Bronchial epithelial cell (primary cell): Measurements from ENCODE around the gene CPM. TPM values are rescaled to one million over a fixed set of nuclear protein-coding genes. Genes with fewer than 3 reads are reported as not detected.
"Not testable (repeated sequence)": the region's sequence is repeated elsewhere in the genome, so short reads cannot be mapped to it uniquely, and the experiment has no call there.

Experiments
- DNase-seq: peaks from one replicate; pipeline ENCODE4 v3.0.0-alpha.2; 2010; ENCODE audit warnings: low read depth
- FAIRE-seq: peaks from 2 replicates; lab custom pipeline; 2011; peaks lifted over from hg19 to GRCh38; lab: Jason Lieb, UNC
- H3K27me3 ChIP-seq: 2 replicates; pipeline ENCODE4 v1.5.1; 2011; ENCODE audit warnings: low read length; ENCODE audit not compliant: control insufficient read depth, insufficient read depth
- H3K36me3 ChIP-seq: 2 replicates; pipeline ENCODE4 v1.5.1; 2011; ENCODE audit warnings: low read length; ENCODE audit not compliant: control insufficient read depth, insufficient read depth
- H3K4me3 ChIP-seq: 2 replicates; pipeline ENCODE4 v1.5.1; 2011; ENCODE audit warnings: mild to moderate bottlenecking, low read depth, low read length, control low read depth
- total RNA-seq: library from RNA; depleted of rRNA; stranded (reverse); fragments of >200 nt; gene quantifications from 2 replicates; pipeline ENCODE4 v1.2.1, GENCODE V29; 2014
- TF ChIP-seq, protein P1 (sequence below): IDR thresholded peaks from 2 replicates; pipeline ENCODE4 v1.5.1; 2011; ENCODE audit warnings: mild to moderate bottlenecking, moderate library complexity, low read length, control low read depth, inconsistent platforms; ENCODE audit not compliant: insufficient read depth, severe bottlenecking

The CPM gene
- total RNA-seq, 1 donor from 2014 or later: 7.1 TPM

DNA sequence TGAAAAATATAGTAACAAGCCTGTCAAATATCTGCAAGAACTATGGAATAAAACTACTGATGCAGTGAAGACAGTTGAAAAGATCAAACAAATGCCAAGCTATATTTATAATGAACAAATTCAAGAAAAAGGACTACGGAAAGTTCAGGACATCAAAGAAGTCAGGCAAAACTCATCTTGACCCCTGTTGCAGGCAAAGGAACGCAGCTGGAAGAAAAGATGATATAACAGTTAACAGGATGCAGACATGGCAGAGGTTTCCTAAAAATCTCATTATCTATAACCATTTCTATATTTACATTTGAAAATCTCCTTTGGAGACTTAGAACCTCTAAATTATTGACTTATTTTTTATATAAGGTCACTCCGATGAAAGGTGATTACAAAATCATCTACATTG is 90.8 kb downstream of the CPM start:
- Histone ChIP-seq H3K27me3 (no peaks in the 10 kb centered on the region), H3K4me3 (no peak overlapping the region), H3K36me3 (peaks cover 14% of the 10 kb centered on the region)
- TF ChIP-seq, protein P1, sequence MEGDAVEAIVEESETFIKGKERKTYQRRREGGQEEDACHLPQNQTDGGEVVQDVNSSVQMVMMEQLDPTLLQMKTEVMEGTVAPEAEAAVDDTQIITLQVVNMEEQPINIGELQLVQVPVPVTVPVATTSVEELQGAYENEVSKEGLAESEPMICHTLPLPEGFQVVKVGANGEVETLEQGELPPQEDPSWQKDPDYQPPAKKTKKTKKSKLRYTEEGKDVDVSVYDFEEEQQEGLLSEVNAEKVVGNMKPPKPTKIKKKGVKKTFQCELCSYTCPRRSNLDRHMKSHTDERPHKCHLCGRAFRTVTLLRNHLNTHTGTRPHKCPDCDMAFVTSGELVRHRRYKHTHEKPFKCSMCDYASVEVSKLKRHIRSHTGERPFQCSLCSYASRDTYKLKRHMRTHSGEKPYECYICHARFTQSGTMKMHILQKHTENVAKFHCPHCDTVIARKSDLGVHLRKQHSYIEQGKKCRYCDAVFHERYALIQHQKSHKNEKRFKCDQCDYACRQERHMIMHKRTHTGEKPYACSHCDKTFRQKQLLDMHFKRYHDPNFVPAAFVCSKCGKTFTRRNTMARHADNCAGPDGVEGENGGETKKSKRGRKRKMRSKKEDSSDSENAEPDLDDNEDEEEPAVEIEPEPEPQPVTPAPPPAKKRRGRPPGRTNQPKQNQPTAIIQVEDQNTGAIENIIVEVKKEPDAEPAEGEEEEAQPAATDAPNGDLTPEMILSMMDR: no peak
- no peak for FAIRE-seq
- DNase-seq: no peak

DNA sequence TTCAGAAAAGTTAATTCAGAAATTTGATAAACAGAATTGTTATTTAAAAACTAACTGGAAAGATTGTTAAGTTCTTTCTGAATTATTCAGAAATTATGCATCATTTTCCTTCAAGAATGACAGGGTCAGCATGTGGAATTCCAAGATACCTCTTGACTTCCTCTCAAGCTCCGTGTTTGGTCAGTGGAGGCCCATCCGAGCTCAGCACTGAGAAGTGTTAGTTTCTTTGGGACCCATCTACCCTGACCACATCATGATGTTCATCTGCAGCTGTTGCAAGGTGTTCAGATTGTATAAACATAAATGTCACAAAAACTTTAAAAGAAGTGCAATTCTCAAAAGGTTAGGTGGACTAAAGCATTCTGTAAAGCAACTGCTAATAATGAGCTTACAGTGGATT is 91.3 kb downstream of the CPM start:
- no peak overlapping the region for H3K4me3 ChIP-seq
- TF ChIP-seq, protein P1: no peak
- peaks cover 14% of the 10 kb centered on the region for H3K36me3 ChIP-seq
- no peak for FAIRE-seq
- no peak for DNase-seq
- no peaks in the 10 kb centered on the region for H3K27me3 ChIP-seq

DNA sequence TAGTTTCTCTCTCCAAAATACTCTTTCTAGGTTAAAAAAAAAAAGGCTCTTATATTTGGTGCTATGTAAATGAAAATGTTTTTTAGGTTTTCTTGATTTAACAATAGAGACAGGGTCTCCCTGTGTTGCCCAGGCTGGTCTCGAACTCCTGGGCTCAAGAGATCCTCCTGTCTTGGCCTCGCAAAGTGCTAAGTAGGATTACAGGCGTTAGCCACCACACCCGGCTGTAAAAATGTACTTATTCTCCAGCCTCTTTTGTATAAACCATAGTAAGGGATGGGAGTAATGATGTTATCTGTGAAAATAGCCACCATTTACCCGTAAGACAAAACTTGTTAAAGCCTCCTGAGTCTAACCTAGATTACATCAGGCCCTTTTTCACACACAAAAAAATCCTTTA is 91.8 kb downstream of the CPM start:
- not testable (repeated sequence) for DNase-seq, H3K4me3 ChIP-seq, H3K27me3 ChIP-seq, FAIRE-seq
- H3K36me3 ChIP-seq: peaks cover 14% of the 10 kb centered on the region

DNA sequence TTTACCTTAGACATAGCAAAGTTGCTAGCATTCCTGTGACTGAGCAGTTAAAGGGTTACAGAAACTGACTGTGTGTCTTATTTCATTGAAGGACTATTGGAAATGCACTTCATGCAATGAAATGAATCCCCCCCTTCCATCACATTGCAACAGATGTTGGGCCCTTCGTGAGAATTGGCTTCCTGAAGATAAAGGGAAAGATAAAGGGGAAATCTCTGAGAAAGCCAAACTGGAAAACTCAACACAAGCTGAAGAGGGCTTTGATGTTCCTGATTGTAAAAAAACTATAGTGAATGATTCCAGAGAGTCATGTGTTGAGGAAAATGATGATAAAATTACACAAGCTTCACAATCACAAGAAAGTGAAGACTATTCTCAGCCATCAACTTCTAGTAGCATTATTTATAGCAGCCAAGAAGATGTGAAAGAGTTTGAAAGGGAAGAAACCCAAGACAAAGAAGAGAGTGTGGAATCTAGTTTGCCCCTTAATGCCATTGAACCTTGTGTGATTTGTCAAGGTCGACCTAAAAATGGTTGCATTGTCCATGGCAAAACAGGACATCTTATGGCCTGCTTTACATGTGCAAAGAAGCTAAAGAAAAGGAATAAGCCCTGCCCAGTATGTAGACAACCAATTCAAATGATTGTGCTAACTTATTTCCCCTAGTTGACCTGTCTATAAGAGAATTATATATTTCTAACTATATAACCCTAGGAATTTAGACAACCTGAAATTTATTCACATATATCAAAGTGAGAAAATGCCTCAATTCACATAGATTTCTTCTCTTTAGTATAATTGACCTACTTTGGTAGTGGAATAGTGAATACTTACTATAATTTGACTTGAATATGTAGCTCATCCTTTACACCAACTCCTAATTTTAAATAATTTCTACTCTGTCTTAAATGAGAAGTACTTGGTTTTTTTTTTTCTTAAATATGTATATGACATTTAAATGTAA is 93.5 kb downstream of the CPM start:
- no peaks in the 10 kb centered on the region for H3K27me3 ChIP-seq
- peaks cover 15% of the 10 kb centered on the region for H3K36me3 ChIP-seq
- FAIRE-seq: no peak
- TF ChIP-seq, protein P1: no peak
- no peak for DNase-seq
- no peak overlapping the region for H3K4me3 ChIP-seq

DNA sequence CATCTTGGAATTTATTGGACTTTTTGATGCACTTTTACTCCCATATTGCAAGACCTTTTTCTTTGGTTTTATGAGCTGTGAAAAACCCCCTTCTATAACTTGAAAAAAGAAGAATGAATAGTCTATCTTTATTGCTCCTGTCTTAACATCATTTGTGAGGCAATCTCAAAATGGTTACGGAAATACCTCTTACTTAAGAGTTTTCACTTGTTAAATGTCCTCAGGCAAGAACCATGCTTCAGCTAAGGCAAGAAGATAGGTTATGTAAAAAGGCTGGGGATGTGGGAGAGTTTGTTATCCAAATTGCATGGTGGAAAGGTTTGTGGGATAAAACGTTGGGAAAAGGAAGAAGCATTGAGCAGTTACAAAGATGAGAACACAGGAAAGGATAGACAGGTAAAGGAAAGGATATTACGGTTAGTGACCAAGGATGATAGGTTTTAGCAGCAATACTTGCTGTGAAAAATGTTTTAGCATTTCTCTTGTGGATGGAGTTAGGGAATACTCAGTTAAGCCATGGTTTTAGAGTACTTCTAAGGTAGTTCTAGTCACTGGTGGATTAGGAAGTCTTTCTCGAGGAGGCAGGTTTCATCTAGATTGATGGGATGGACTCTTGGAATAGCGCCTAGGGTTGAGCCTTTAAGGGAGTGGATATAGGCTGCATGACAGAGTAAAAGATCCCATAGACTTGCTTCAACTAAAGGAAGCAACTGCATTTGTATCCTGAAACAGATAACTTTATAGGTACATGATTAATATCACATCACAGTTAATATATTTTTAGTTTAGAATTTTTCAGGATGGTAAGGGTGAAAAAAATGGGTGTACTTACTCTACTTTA is 94.7 kb downstream of the CPM start:
- DNase-seq: no peak
- FAIRE-seq: no peak
- H3K36me3 ChIP-seq: peaks cover 15% of the 10 kb centered on the region
- TF ChIP-seq, protein P1: no peak
- no peaks in the 10 kb centered on the region for H3K27me3 ChIP-seq
- H3K4me3 ChIP-seq: no peak overlapping the region

DNA sequence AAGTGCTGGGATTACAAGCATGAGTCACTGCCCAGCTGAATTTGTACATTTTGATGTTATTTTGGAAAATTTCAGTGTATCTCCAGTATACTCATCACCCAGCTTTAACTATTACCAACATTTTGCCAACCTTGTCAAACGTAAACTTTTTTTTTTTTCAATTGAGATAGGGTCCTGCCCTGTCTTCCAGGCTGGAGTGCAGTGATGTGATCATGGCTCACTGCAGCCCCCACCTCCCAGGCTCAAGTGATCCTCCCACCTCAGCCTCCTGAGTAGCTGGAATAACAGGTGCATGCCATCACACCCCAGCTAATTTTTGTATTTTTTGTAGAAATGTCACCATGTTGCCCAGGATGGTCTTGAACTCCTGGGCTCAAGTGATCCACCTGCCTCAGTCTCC is 95.8 kb downstream of the CPM start:
- FAIRE-seq (no peak), DNase-seq (no peak)
- H3K4me3 ChIP-seq: no peak overlapping the region
- peaks cover 16% of the 10 kb centered on the region for H3K36me3 ChIP-seq
- no peaks in the 10 kb centered on the region for H3K27me3 ChIP-seq
- TF ChIP-seq, protein P1: no peak
